Gastrocnemius medialis (tissue), 4 donors: Measurements from ENCODE around the gene LTA. TPM values are rescaled to one million over a fixed set of nuclear protein-coding genes. Genes with fewer than 3 reads are reported as not detected.

Experiments
- ATAC-seq, 2 donors: fragments of 150-250 bp; one replicate each; pipeline ENCODE4 v1.9.1; 2016
- DNase-seq, 2 donors: peaks; one replicate each; pipeline ENCODE4 v3.0.0-alpha.2; 2019
- H3K27ac ChIP-seq, 4 donors: fragments of 200-600 bp; sonication (generic); 1 replicate in 1 of 4; 2 replicates in 3 of 4; pipeline ENCODE4 v1.5.1; 2016 to 2018; ENCODE audit warnings: mild to moderate bottlenecking in 2 of 4, moderate library complexity in 1 of 4
- H3K27me3 ChIP-seq, 3 donors: fragments of 200-600 bp; sonication (generic) in 2 of 3; 1 replicate in 1 of 3; 2 replicates in 2 of 3; pipeline versions ENCODE4 v1.5.1 to v1.6.0; 2016 to 2019; ENCODE audit warnings: mild to moderate bottlenecking in 1 of 3, moderate library complexity in 1 of 3
- H3K36me3 ChIP-seq, 2 donors: fragments of 200-600 bp; sonication (generic) in 1 of 2; one replicate each; pipeline ENCODE4 v1.5.1; 2017 to 2018
- H3K4me1 ChIP-seq, 2 donors: fragments of 200-600 bp; sonication (generic) in 1 of 2; one replicate each; pipeline ENCODE4 v1.5.1; 2016 to 2017; ENCODE audit warnings: mild to moderate bottlenecking in 2 of 2
- H3K4me3 ChIP-seq, 4 donors: fragments of 200-600 bp; sonication (generic) in 3 of 4; 1 replicate in 1 of 4; 2 replicates in 3 of 4; pipeline ENCODE4 v1.5.1; 2016 to 2019; ENCODE audit warnings: mild to moderate bottlenecking in 2 of 4
- H3K9me3 ChIP-seq, 3 donors: fragments of 200-600 bp; sonication (generic) in 2 of 3; 1 replicate in 1 of 3; 2 replicates in 2 of 3; pipeline ENCODE4 v1.5.1; 2016 to 2019
- POLR2A ChIP-seq, 2 donors: fragments of 450-650 bp; IDR thresholded peaks; one replicate each; pipeline ENCODE4 v1.6.1; 2017; ENCODE audit warnings: antibody characterized with exemption in 2 of 2, mild to moderate bottlenecking in 2 of 2, moderate library complexity in 2 of 2
- in situ Hi-C, 4 donors: fragments of 200-750 bp; cut with MboI; loops; one replicate each; pipeline versions ENCODE4 v1.15.0 to v1.8.0; 2017; ENCODE audit warnings: low sequenced_read_pairs in 4 of 4
- intact Hi-C: fragments of 100-400 bp; cut with DNase I; formaldehyde crosslinking; loops from one replicate; pipeline ENCODE4 v1.15.1; 2023; ENCODE audit warnings: low total_unique reads
- total RNA-seq, 4 donors: library from RNA; depleted of rRNA; stranded (reverse); fragments of >200 nt; gene quantifications; one replicate each; pipeline versions ENCODE4 v1.1.0 to v1.2.3, GENCODE V29; 2016
- TF ChIP-seq, protein P1 (sequence below), 5 experiments: fragments of 450-650 bp in 3 of 5; fragments of 200-600 bp in 2 of 5; sonication (generic) in 2 of 5; IDR thresholded peaks in 4 of 5; conservative IDR thresholded peaks in 1 of 5; 1 replicate in 4 of 5; 2 replicates in 1 of 5; pipeline ENCODE4 v1.5.1; 2016 to 2019; ENCODE audit warnings: antibody characterized with exemption in 5 of 5, mild to moderate bottlenecking in 3 of 5, moderate library complexity in 3 of 5

The LTA gene
- total RNA-seq, 4 donors from 2014 or later: not detected

- TF ChIP-seq, protein P1, sequence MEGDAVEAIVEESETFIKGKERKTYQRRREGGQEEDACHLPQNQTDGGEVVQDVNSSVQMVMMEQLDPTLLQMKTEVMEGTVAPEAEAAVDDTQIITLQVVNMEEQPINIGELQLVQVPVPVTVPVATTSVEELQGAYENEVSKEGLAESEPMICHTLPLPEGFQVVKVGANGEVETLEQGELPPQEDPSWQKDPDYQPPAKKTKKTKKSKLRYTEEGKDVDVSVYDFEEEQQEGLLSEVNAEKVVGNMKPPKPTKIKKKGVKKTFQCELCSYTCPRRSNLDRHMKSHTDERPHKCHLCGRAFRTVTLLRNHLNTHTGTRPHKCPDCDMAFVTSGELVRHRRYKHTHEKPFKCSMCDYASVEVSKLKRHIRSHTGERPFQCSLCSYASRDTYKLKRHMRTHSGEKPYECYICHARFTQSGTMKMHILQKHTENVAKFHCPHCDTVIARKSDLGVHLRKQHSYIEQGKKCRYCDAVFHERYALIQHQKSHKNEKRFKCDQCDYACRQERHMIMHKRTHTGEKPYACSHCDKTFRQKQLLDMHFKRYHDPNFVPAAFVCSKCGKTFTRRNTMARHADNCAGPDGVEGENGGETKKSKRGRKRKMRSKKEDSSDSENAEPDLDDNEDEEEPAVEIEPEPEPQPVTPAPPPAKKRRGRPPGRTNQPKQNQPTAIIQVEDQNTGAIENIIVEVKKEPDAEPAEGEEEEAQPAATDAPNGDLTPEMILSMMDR (IDR thresholded peaks at IDR 0.05 in 4 of 5, conservative IDR thresholded peaks at IDR 0.05 in 1 of 5): no peak
- no peak for TF ChIP-seq POLR2A (IDR thresholded peaks at IDR 0.05)
- no peaks in the 10 kb centered on the region for H3K9me3 ChIP-seq
- no peak overlapping the region for H3K4me3 ChIP-seq
- DNase-seq: no peak
- no peaks in the 10 kb centered on the region for H3K27me3 ChIP-seq
- in situ Hi-C loops: no loop called here
- intact Hi-C loops: no loop called here
- peaks cover 0 to 5% of the 10 kb centered on the region in 2 donors for H3K4me1 ChIP-seq
- no peak overlapping the region for H3K27ac ChIP-seq
- no peak for ATAC-seq
- no peaks in the 10 kb centered on the region for H3K36me3 ChIP-seq
Measured at GRCh38 chr6:31579119-31579505, 7.0 kb downstream of the LTA start.

DNA sequence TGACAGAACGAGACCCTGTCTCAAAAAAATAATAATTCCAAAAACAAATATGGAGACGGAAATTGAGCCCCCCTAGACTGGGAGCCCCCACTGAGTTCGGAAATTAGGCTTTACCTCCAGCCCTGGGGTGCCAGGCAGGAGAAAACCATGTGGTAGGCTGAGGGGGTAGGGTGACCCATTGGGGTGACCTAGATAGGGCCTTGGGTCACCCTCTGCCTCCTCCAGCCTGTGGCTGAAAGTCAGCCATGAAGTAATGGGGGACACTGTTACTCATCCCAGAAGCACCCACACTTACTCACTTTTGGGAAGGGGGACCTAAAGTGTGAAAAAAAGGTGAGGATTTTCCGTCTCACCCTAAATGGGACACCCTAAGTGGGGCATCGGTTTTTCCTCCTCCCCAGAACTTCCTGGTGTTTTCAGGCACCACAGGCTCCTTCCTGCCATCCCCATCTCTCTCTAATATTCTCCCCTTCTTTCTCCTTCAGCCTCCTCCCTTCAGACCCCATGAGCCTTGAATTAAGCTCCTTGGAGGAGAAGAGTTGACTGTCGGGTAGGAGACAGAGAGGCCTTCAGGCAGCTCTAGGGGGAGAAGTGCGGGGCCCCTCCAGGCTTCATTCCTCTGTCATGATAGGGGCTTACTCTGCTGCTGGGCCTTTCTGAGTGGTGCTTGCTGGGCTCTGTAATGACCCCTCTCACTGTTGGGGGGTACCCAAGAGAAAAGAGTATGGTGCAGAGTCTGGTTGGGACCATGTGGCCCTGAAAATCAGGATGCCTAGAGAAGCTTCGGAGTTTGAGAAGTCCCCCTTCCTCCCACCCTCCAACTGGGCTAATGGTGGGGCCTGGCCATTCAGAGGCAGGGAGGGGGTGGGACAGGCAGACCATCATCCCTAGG is 7.7 kb downstream of the LTA start:
- Histone ChIP-seq H3K27me3 (no peaks in the 10 kb centered on the region), H3K4me3 (no peak overlapping the region), H3K9me3 (no peaks in the 10 kb centered on the region), H3K36me3 (no peaks in the 10 kb centered on the region), H3K4me1 (peaks cover 0 to 5% of the 10 kb centered on the region in 2 donors), H3K27ac (no peak overlapping the region)
- DNase-seq (no peak), ATAC-seq (no peak)
- in situ Hi-C loops (no loop called here), intact Hi-C loops (no loop called here)
- no peak for TF ChIP-seq POLR2A (IDR thresholded peaks at IDR 0.05)
- TF ChIP-seq, protein P1 (IDR thresholded peaks at IDR 0.05 in 4 of 5, conservative IDR thresholded peaks at IDR 0.05 in 1 of 5): no peak

- Histone ChIP-seq H3K27ac (peak overlapping the region; percentile 74 to 84 (median 77)), H3K27me3 (no peaks in the 10 kb centered on the region), H3K9me3 (no peaks in the 10 kb centered on the region), H3K4me1 (peaks cover 0 to 5% of the 10 kb centered on the region in 2 donors), H3K4me3 (peak overlapping the region; percentile 67 to 96 (median 90)), H3K36me3 (no peaks in the 10 kb centered on the region)
- TF ChIP-seq POLR2A (IDR thresholded peaks at IDR 0.05): no peak
- TF ChIP-seq, protein P1 (IDR thresholded peaks at IDR 0.05 in 4 of 5, conservative IDR thresholded peaks at IDR 0.05 in 1 of 5): no peak
- DNase-seq: no peak
- no peak for ATAC-seq
- in situ Hi-C loops (no loop called here), intact Hi-C loops (no loop called here)
Measured at GRCh38 chr6:31580438-31580740, 8.3 kb downstream of the LTA start.

DNA sequence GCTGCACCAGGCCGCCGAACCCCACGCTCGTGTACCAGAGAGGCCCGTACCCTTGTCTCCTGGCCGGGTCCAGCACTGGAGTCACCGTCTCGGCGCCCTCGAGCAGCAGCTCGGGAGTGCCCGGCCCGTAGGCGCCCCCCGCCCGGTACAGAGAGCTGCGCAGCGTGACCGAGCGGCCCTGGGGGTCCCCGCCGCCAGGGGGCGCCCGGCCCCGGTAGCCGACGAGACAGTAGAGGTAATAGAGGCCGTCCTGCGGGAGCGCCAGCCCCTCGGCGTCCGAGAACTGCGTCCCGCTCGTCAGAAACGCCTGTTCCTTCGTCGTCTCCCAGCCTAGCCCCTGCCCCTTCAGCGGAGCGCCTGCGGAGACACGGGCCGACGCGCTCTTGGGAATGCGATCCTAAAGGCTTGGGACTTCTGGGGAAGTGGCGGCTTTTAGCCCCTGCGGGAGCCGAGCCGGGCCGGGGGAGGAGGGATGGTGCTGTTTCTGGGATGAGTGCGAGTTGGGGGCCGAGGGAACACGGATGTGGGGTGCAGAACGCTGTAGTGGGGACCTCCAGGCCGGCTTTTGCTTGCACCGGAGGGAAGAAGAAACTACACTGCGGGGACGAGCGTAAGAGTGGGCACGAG is 8.8 kb downstream of the LTA start:
- peak overlapping the region; percentile 74 to 84 (median 77) for H3K27ac ChIP-seq
- no peaks in the 10 kb centered on the region for H3K9me3 ChIP-seq
- no peaks in the 10 kb centered on the region for H3K27me3 ChIP-seq
- ATAC-seq: peak; percentile 92 to 95
- DNase-seq: peak; percentile 66 to 77
- peak in 1 of 2 donors; percentile 22 for TF ChIP-seq POLR2A (IDR thresholded peaks at IDR 0.05)
- TF ChIP-seq, protein P1 (IDR thresholded peaks at IDR 0.05 in 4 of 5, conservative IDR thresholded peaks at IDR 0.05 in 1 of 5): peak; percentile 94 to 98 (median 96)
- H3K4me1 ChIP-seq: peaks cover 0 to 5% of the 10 kb centered on the region in 2 donors
- in situ Hi-C loops: no loop called here
- intact Hi-C loops: loop anchor here (1.0 kb wide), 2 partner anchors 17 to 35 kb away; partner anchors contain the start of gene ATP6V1G2
- H3K4me3 ChIP-seq: peak overlapping the region; percentile 67 to 96 (median 90)
- H3K36me3 ChIP-seq: no peaks in the 10 kb centered on the region
